Activated CD8-positive, alpha-beta memory T cell treated with anti-CD3 and anti-CD28 coated beads, Interleukin-2, amount 10 ng/mL, durations not matched to agents 7 days and 5 days (primary cell): ENCODE measurements around the gene ARIH1. TPM values are rescaled to one million over a fixed set of nuclear protein-coding genes. Genes with fewer than 3 reads are reported as not detected.
"Not testable (repeated sequence)": the region's sequence is repeated elsewhere in the genome, so short reads cannot be mapped to it uniquely, and the experiment has no call there.

Experiments used
- ATAC-seq: fragments of 150-1000 bp; cut with Tn5 transposase; one replicate; pipeline ENCODE4 v1.10.0; 2021; ENCODE audit warnings: moderate library complexity
- CTCF ChIA-PET: fragments of 350-600 bp; sonication (Branson Sonifier 250); formaldehyde crosslinking; loops from one replicate; lab custom pipeline; 2021; ENCODE audit warnings: antibody characterized with exemption; lab: Charles Lee
- DNase-seq: peaks from one replicate; pipeline ENCODE4 v3.0.0-alpha.2; 2020
- H3K27ac Mint-ChIP-seq: one replicate; pipeline ENCODE4 v1.8.0; 2021; ENCODE audit warnings: mild to moderate bottlenecking, mixed read lengths
- H3K27me3 Mint-ChIP-seq: one replicate; pipeline ENCODE4 v1.8.0; 2021; ENCODE audit warnings: mixed read lengths
- H3K36me3 Mint-ChIP-seq: one replicate; pipeline ENCODE4 v1.8.0; 2021; ENCODE audit warnings: mild to moderate bottlenecking, mixed read lengths
- H3K4me1 Mint-ChIP-seq: one replicate; pipeline ENCODE4 v1.8.0; 2021; ENCODE audit warnings: mixed read lengths
- H3K4me3 Mint-ChIP-seq: one replicate; pipeline ENCODE4 v1.8.0; 2021; ENCODE audit warnings: mild to moderate bottlenecking, moderate library complexity, mixed read lengths
- H3K9me3 Mint-ChIP-seq: one replicate; pipeline ENCODE4 v1.8.0; 2022; ENCODE audit warnings: low read depth, mixed read lengths
- total RNA-seq, 2 experiments: library from RNA; stranded (reverse); gene quantifications; one replicate each; pipeline ENCODE4 v1.2.3, GENCODE V29; 2021

Gene ARIH1
- total RNA-seq, 2 experiments from 2014 or later: 134 to 143 TPM

DNA sequence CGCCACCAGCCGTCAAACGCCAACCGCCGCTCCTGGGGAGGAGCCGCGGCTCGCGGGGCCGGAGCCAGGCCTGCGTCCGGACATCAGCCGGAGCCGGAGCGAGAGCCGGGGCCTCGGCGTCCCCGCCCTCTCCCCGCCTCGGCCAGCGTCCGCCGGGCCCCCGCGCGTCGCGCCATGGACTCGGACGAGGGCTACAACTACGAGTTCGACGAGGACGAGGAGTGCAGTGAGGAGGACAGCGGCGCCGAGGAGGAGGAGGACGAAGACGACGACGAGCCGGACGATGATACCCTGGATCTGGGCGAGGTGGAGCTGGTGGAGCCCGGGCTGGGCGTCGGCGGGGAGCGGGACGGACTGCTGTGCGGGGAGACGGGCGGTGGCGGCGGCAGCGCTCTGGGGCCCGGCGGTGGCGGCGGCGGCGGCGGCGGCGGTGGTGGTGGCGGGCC, 359 bp downstream of the ARIH1 start:
- peaks cover 2% of the 10 kb centered on the region for H3K9me3 Mint-ChIP-seq
- ATAC-seq (peak; percentile 28), DNase-seq (peak; percentile 62)
- H3K4me1 Mint-ChIP-seq: peaks cover 42% of the 10 kb centered on the region
- CTCF ChIA-PET: interaction anchor here (4.5 kb wide), 1 partner anchor 12 kb away, joined by 41 read pairs; no protein-coding TSS in a partner anchor
- no peaks in the 10 kb centered on the region for H3K27me3 Mint-ChIP-seq
- peak overlapping the region; percentile 96 for H3K4me3 Mint-ChIP-seq
- peaks cover 31% of the 10 kb centered on the region for H3K36me3 Mint-ChIP-seq
- H3K27ac Mint-ChIP-seq: peak overlapping the region; percentile 99

DNA sequence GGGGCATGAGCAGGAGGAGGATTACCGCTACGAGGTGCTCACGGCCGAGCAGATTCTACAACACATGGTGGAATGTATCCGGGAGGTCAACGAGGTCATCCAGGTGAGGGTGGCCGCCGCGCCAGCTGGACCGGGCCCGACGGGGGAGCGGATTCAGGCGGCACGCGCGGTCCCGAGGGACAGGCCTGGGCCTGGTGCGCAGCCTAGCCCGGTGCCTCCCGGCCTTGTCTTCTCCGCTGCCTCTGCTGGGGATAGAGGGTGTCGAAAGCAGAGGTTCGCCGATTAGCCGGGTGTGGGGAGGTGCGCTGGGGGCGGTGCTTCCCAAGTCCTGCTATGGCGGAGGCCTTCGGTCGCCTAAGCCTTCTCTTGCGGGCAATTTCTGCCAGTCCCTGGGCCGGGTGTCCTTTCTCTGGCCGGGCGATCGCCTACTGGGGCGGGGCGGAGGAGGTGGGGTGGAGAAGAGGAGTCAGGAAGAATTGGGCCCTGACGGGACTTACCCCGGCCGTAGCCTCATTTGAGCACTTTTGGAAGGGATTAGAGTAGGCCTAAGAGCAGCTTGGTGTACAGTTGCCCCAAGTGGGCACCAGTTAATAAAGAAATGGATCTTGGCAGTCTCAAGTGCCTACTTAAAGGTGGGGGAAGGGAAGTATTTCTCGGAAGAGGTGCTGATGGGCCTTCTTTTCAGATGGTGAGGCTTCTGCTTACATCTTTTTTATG, 940 bp downstream of the ARIH1 start:
- peak; percentile 90 for DNase-seq
- Mint-ChIP-seq H3K27ac (peak overlapping the region; percentile 99), H3K4me1 (peaks cover 42% of the 10 kb centered on the region), H3K36me3 (peaks cover 32% of the 10 kb centered on the region), H3K4me3 (peak overlapping the region; percentile 96), H3K27me3 (no peaks in the 10 kb centered on the region), H3K9me3 (peaks cover 2% of the 10 kb centered on the region)
- CTCF ChIA-PET: interaction anchor here (1.0 to 4.5 kb wide), 3 partner anchors 13 to 162 kb away, joined by 3 to 41 read pairs (median 3); no protein-coding TSS in a partner anchor
- peak; percentile 72 for ATAC-seq

DNA sequence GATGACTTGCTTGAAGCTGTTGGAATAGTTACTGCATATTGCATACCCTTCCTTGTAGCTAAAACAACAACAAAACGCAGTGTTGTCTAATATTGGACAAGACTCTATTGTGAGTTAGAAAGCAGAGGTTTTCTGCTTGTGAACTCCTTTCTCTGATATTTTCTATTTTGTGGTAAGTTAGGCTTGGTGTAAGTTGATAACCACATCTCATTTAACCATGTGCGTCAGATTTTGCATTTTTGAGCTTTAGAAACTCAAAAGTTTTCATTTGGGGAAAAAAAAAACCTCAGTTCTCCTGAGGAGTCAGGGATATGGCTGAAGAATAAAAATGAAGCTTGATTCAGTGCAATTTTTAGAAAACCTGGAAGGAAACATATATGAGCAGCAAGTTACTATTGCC, 1.5 kb downstream of the ARIH1 start:
- Mint-ChIP-seq H3K4me3 (peak overlapping the region; percentile 96), H3K36me3 (peaks cover 35% of the 10 kb centered on the region), H3K4me1 (peaks cover 44% of the 10 kb centered on the region), H3K27ac (peak overlapping the region; percentile 99), H3K27me3 (no peaks in the 10 kb centered on the region), H3K9me3 (peaks cover 2% of the 10 kb centered on the region)
- CTCF ChIA-PET: interaction anchor here (1.0 to 4.5 kb wide), 3 partner anchors 13 to 163 kb away, joined by 3 to 41 read pairs (median 3); no protein-coding TSS in a partner anchor
- ATAC-seq: no peak
- DNase-seq: no peak

- H3K9me3 Mint-ChIP-seq, H3K27me3 Mint-ChIP-seq, ATAC-seq, DNase-seq: not testable (repeated sequence)
- H3K4me3 Mint-ChIP-seq: peak overlapping the region; percentile 62
- peak overlapping the region; percentile 52 for H3K27ac Mint-ChIP-seq
- peaks cover 37% of the 10 kb centered on the region for H3K36me3 Mint-ChIP-seq
- peaks cover 49% of the 10 kb centered on the region for H3K4me1 Mint-ChIP-seq
- CTCF ChIA-PET: interaction anchor here (1.0 to 4.5 kb wide), 3 partner anchors 14 to 163 kb away, joined by 3 to 41 read pairs (median 3); no protein-coding TSS in a partner anchor
Measured at GRCh38 chr15:72476330-72476729, 2.2 kb downstream of the ARIH1 start.

DNA sequence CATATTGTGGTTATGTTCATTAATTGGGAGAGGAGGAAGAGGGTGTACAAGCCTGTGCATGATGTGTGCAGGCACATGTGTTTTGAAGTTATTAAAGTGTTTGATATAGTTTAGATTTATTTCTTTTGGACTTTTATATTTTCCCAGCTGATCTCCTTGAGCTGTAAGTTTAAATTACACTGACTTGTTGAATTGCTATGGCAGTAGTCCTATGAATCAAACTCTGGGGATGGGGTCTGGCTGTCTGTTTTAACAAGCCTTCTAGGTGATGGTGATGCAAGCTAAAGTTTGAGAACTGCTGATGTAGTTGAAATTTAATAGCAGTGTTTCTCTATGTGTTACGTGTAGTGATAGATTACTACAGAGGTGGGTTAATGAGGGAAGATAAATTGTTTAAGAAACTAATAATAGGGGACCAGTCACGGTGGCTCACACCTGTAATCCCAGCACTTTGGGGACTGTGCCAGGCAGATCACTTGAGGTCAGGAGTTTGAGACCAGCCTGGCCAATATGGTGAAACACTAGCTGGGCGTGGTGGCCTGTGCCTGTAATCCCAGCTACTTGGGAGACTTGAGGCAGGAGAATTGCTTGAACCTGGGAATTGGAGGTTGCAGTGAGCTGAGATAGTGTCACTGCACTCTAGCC, 7.0 kb downstream of the ARIH1 start:
- no peak for ATAC-seq
- Mint-ChIP-seq H3K36me3 (peaks cover 38% of the 10 kb centered on the region), H3K4me1 (peaks cover 53% of the 10 kb centered on the region), H3K4me3 (no peak overlapping the region), H3K9me3 (peaks cover 2% of the 10 kb centered on the region), H3K27me3 (no peaks in the 10 kb centered on the region), H3K27ac (peak overlapping the region; percentile 19)
- no peak for DNase-seq
- CTCF ChIA-PET: interaction anchor here (1.0 kb wide), 1 partner anchor 69 kb away, joined by 3 read pairs; no protein-coding TSS in a partner anchor

DNA sequence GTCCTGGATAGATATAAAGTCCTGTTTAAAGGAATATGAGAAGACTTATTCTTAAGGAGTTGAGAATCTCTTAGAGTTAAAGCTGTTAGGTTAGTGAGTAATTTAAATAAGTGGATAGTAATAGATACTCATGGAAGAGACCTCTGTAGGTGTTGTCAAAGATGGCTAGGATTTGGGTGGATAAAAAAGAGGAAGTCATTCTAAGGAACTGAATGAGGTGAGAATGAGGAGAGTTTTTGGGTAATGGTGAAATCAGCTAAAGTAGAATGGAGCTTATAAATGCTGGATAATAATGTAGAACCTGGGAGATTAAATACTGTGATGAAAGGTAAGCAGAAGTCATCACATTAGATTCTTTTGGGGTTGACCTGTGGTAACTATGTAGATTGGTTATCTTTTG, 8.1 kb downstream of the ARIH1 start:
- no peak overlapping the region for H3K4me3 Mint-ChIP-seq

DNA sequence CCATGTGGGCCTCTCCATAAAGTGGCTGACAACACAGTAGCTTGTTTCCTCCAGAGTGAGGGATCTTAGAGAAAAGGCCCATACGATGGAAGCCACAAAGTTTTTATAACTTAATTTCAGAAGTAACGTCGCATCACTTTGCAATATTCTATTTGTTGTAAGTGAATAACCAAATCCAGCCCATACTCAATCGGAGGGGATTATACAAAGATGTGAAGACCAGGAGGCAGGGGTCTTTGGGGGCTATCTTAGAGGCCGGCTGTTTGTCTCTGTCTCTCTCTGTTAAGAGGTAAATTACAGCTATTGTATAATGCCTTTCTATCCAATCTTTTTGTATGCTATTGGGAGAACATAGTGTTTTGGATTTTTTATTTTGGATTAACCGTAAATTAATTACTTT, 9.1 kb downstream of the ARIH1 start:
- peaks cover 2% of the 10 kb centered on the region for H3K9me3 Mint-ChIP-seq
- no peak overlapping the region for H3K4me3 Mint-ChIP-seq
- ATAC-seq: no peak
- H3K27me3 Mint-ChIP-seq: no peaks in the 10 kb centered on the region
- H3K4me1 Mint-ChIP-seq: peaks cover 43% of the 10 kb centered on the region
- DNase-seq: no peak
- peaks cover 24% of the 10 kb centered on the region for H3K36me3 Mint-ChIP-seq
- H3K27ac Mint-ChIP-seq: no peak overlapping the region
- CTCF ChIA-PET: interaction anchor here (0.7 to 0.8 kb wide), 2 partner anchors 240 to 256 kb away, joined by 3 to 4 read pairs; no protein-coding TSS in a partner anchor

More for the DNA sequence above, 8.1 kb downstream of the ARIH1 start:
- H3K27ac Mint-ChIP-seq: peak overlapping the region; percentile 12
- no peaks in the 10 kb centered on the region for H3K27me3 Mint-ChIP-seq
- DNase-seq (no peak), ATAC-seq (no peak)
- CTCF ChIA-PET: interaction anchor here (0.5 to 0.8 kb wide), 2 partner anchors 201 to 255 kb away, joined by 3 to 4 read pairs; no protein-coding TSS in a partner anchor
- H3K36me3 Mint-ChIP-seq: peaks cover 29% of the 10 kb centered on the region
- H3K4me1 Mint-ChIP-seq: peaks cover 43% of the 10 kb centered on the region
- H3K9me3 Mint-ChIP-seq: peaks cover 2% of the 10 kb centered on the region

GRCh38 chr15:72486144-72486543, 12.0 kb downstream of the ARIH1 start:
- Mint-ChIP-seq H3K9me3 (no peaks in the 10 kb centered on the region), H3K27me3 (no peaks in the 10 kb centered on the region), H3K4me3 (no peak overlapping the region), H3K4me1 (peaks cover 32% of the 10 kb centered on the region), H3K27ac (no peak overlapping the region), H3K36me3 (peaks cover 14% of the 10 kb centered on the region)
- ATAC-seq (no peak), DNase-seq (no peak)
- CTCF ChIA-PET: interaction anchor here (0.8 to 1.8 kb wide), 2 partner anchors 13 to 173 kb away, joined by 3 to 5 read pairs; no protein-coding TSS in a partner anchor

DNA sequence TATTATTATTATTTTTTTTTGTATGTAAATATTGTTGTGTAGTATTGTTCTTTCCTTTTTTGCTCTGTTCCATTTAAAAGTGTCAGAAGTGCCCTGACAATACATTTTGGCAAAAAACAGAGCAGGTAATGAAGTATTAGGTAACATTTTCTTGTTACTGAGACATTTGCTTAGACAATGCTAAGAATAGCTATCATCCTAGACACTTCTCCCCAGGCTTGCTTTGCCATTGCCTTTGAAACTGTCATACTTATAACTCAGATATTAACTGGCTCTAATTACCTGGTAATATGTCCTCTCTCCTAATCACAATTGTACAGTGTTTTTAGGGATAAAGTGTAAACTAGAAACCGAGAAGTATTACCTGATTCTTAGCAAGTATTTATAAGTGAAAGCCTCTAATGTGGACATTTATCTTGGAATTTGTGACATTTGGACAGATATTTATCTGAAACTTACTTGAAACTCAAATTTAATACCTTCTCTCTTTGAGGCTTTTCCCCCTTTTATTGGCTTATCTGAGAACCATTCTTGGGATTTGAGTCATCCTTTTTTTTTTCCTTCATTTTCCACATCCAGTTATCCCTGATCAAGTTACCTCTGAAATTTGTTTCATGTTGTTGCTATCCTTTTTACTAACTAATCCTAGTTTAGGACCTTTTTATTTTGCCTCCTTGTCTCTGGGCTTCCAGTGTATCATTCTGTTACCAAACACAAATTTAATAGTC, 13.1 kb downstream of the ARIH1 start:
- ATAC-seq: no peak
- H3K9me3 Mint-ChIP-seq: no peaks in the 10 kb centered on the region
- H3K27ac Mint-ChIP-seq: no peak overlapping the region
- H3K36me3 Mint-ChIP-seq: peaks cover 14% of the 10 kb centered on the region
- H3K4me1 Mint-ChIP-seq: peaks cover 26% of the 10 kb centered on the region
- H3K4me3 Mint-ChIP-seq: no peak overlapping the region
- no peak for DNase-seq
- CTCF ChIA-PET: interaction anchor here (0.6 kb wide), 1 partner anchor 292 kb away, joined by 3 read pairs; no protein-coding TSS in a partner anchor
- no peaks in the 10 kb centered on the region for H3K27me3 Mint-ChIP-seq

DNA sequence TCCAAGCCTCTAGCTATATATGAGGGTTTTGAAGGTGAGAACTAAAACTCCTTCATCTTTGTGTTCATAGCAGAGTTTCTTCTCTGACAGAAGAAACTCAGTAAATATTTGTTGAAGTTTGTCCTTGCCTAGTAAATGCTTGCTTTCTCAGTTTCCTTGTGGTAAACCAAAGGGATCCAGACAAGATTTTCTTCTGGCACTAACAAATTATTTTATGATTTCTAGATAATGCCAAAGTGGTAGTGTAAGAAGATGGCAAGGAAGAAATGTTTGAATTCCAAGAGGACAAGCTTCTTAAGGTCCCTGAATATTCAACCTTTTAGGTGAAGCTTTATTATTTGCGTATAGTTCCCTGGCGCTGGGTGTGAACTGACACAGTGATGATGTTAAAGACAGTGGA, 14.4 kb downstream of the ARIH1 start:
- H3K36me3 Mint-ChIP-seq: peaks cover 12% of the 10 kb centered on the region

GRCh38 chr15:72489943-72490554, 15.9 kb downstream of the ARIH1 start:
- peaks cover 6% of the 10 kb centered on the region for H3K36me3 Mint-ChIP-seq
- ATAC-seq (no peak), DNase-seq (no peak)
- no peak overlapping the region for H3K4me3 Mint-ChIP-seq
- no peaks in the 10 kb centered on the region for H3K9me3 Mint-ChIP-seq
- H3K4me1 Mint-ChIP-seq: peaks cover 23% of the 10 kb centered on the region
- H3K27ac Mint-ChIP-seq: no peak overlapping the region
- CTCF ChIA-PET: no interaction called here
- no peaks in the 10 kb centered on the region for H3K27me3 Mint-ChIP-seq

More for the DNA sequence above, 14.4 kb downstream of the ARIH1 start:
- Mint-ChIP-seq H3K27ac (no peak overlapping the region), H3K4me3 (no peak overlapping the region), H3K4me1 (peaks cover 26% of the 10 kb centered on the region), H3K27me3 (no peaks in the 10 kb centered on the region), H3K9me3 (no peaks in the 10 kb centered on the region)
- no peak for ATAC-seq
- DNase-seq: no peak
- CTCF ChIA-PET: no interaction called here

GRCh38 chr15:72491768-72492167, 17.6 kb downstream of the ARIH1 start:
- Mint-ChIP-seq H3K27me3 (no peaks in the 10 kb centered on the region), H3K27ac (no peak overlapping the region), H3K36me3 (peaks cover 6% of the 10 kb centered on the region), H3K4me1 (peaks cover 15% of the 10 kb centered on the region), H3K4me3 (no peak overlapping the region), H3K9me3 (no peaks in the 10 kb centered on the region)
- CTCF ChIA-PET: interaction anchor here (1.7 kb wide), 1 partner anchor 29 kb away, joined by 3 read pairs; no protein-coding TSS in a partner anchor
- no peak for ATAC-seq
- no peak for DNase-seq
